GM12873 (cell line): ENCODE data around the gene PDE6G.

Experiments
- CTCF ChIP-seq: IDR thresholded peaks from 2 replicates; pipeline ENCODE4 v1.5.1; 2012; ENCODE audit warnings: low read depth, mild to moderate bottlenecking, moderate library complexity, low read length, control low read depth; ENCODE audit not compliant: insufficient read depth; ENCODE audit errors: missing control alignments

Gene PDE6G

GRCh38 chr17:81652906-81653771 lies 3.2 kb downstream of the PDE6G start:
- no peak for TF ChIP-seq CTCF

- TF ChIP-seq CTCF, result no peak
These were observed 4.7 kb downstream of the PDE6G start for GRCh38 chr17:81651692-81652091.

GRCh38 chr17:81650951-81651350 lies 5.4 kb downstream of the PDE6G start:
- TF ChIP-seq CTCF, result no peak

GRCh38 chr17:81648707-81649085 lies 7.6 kb downstream of the PDE6G start:
- no peak for TF ChIP-seq CTCF

GRCh38 chr17:81648013-81648706 lies 8.2 kb downstream of the PDE6G start:
- TF ChIP-seq CTCF, result no peak

- TF ChIP-seq CTCF, result no peak
These were observed 8.7 kb downstream of the PDE6G start for GRCh38 chr17:81647640-81648012.

- TF ChIP-seq CTCF, result no peak
These were observed 9.3 kb downstream of the PDE6G start for GRCh38 chr17:81646869-81647600.
